HepG2 (cell line): Measurements from ENCODE around the gene THSD4. TPM values are rescaled to one million over a fixed set of nuclear protein-coding genes. Genes with fewer than 3 reads are reported as not detected.

Source experiments
- ATAC-seq: fragments of 200-7000 bp; cut with Tn5 transposase; 3 replicates; pipeline ENCODE4 v1.9.1; 2020; ENCODE audit warnings: mild to moderate bottlenecking, moderate library complexity
- BruUV-seq: library from RNA; stranded (reverse); fragments of 400-500 nt; replicated peaks from 2 replicates; lab custom pipeline; 2021; lab: Mats Ljungman, UMichigan
- CTCF ChIA-PET: fragments of 300-600 bp; formaldehyde crosslinking; extraction: SDS; loops from one replicate; lab custom pipeline; 2021; ENCODE audit warnings: low total read pairs, inconsistent platforms, low intra/inter-chr PET ratio; lab: Yijun Ruan, JAX
- POLR2A ChIA-PET: fragments of 350-600 bp; sonication (Branson Sonifier 250); formaldehyde crosslinking; loops from one replicate; lab custom pipeline; 2020; ENCODE audit warnings: antibody characterized with exemption, inconsistent platforms; lab: Yijun Ruan, JAX
- DNase-seq: peaks from one replicate; pipeline ENCODE4 v3.0.0-alpha.2; 2015; ENCODE audit warnings: low spot score
- FAIRE-seq: peaks from 3 replicates; lab custom pipeline; 2011; peaks lifted over from hg19 to GRCh38; lab: Jason Lieb, UNC
- H2AFZ ChIP-seq: one replicate; pipeline ENCODE4 v1.6.1; 2011; ENCODE audit warnings: low read length, inconsistent platforms
- H3K27ac ChIP-seq: fragments of 300-600 bp; 3 replicates; pipeline ENCODE4 v1.8.0; 2011; ENCODE audit warnings: mixed run types, mild to moderate bottlenecking, mixed read lengths, low read length, inconsistent platforms; ENCODE audit not compliant: insufficient read depth; ENCODE audit errors: extremely low read length
- H3K27me3 ChIP-seq, 2 experiments: fragments of 200-600 bp in 1 of 2; 2 replicates in 1 of 2; 3 replicates in 1 of 2; pipeline versions ENCODE4 v1.6.0 to v1.8.0; 2011; ENCODE audit warnings: low read length in 2 of 2, mild to moderate bottlenecking in 2 of 2, moderate library complexity in 2 of 2, inconsistent platforms in 1 of 2; ENCODE audit not compliant: insufficient read depth in 2 of 2, control insufficient read depth in 1 of 2
- H3K36me3 ChIP-seq, 2 experiments: fragments of 200-600 bp in 1 of 2; replicated peaks in 1 of 2; 2 replicates in 1 of 2; 3 replicates in 1 of 2; pipeline versions ENCODE4 v1.5.1 to v1.8.0; 2011; ENCODE audit warnings: low read length in 2 of 2, inconsistent platforms in 1 of 2; ENCODE audit not compliant: insufficient read depth in 2 of 2, control insufficient read depth in 1 of 2
- H3K4me1 ChIP-seq: 2 replicates; pipeline ENCODE4 v1.5.1; 2012; ENCODE audit warnings: low read length, inconsistent platforms; ENCODE audit not compliant: insufficient read depth
- H3K4me2 ChIP-seq: 2 replicates; pipeline ENCODE4 v1.6.0; 2011; ENCODE audit warnings: low read depth, low read length, inconsistent platforms
- H3K4me3 ChIP-seq, 3 experiments: fragments of 200-600 bp in 1 of 3; sonication (generic), shearing (Covaris generic) in 1 of 3; replicated peaks in 1 of 3; 2 replicates each; pipeline ENCODE4 v1.5.1; 2011 to 2016; ENCODE audit warnings: low read length in 3 of 3, inconsistent platforms in 2 of 3, low read depth in 2 of 3, mild to moderate bottlenecking in 2 of 3, control low read depth in 1 of 3, mixed read lengths in 1 of 3; ENCODE audit not compliant: insufficient read depth in 1 of 3
- H3K79me2 ChIP-seq: one replicate; pipeline ENCODE4 v1.6.1; 2011; ENCODE audit warnings: low read length, inconsistent platforms; ENCODE audit not compliant: insufficient read depth
- H3K9ac ChIP-seq: 2 replicates; pipeline ENCODE4 v1.6.0; 2011; ENCODE audit warnings: mild to moderate bottlenecking, low read depth, low read length, inconsistent platforms; ENCODE audit not compliant: insufficient read depth
- H3K9me3 ChIP-seq: 2 replicates; pipeline ENCODE4 v1.5.1; 2012; ENCODE audit warnings: mild to moderate bottlenecking, low read length
- H4K20me1 ChIP-seq: 2 replicates; pipeline ENCODE4 v1.6.0; 2011; ENCODE audit warnings: inconsistent platforms, mild to moderate bottlenecking, low read length, moderate library complexity; ENCODE audit not compliant: insufficient read depth
- HDAC2 ChIP-seq: sonication (generic); formaldehyde crosslinking; IDR thresholded peaks from 2 replicates; pipeline ENCODE4 v1.4.0; 2020; ENCODE audit warnings: missing genetic modification reagents
- HOXA9 ChIP-seq: sonication (generic); formaldehyde crosslinking; IDR thresholded peaks from 2 replicates; pipeline ENCODE4 v1.8.1; 2022; ENCODE audit warnings: missing genetic modification reagents, mild to moderate bottlenecking, moderate library complexity, borderline replicate concordance
- IKZF4 ChIP-seq: sonication (generic); formaldehyde crosslinking; IDR thresholded peaks from 2 replicates; pipeline ENCODE4 v1.5.1; 2020; ENCODE audit warnings: borderline replicate concordance, mild to moderate bottlenecking, low read depth, missing genetic modification reagents; ENCODE audit errors: not compliant biosample characterization
- MAFK ChIP-seq, 2 experiments: IDR thresholded peaks in 1 of 2; conservative IDR thresholded peaks in 1 of 2; 2 replicates each; pipeline ENCODE4 v1.6.1; 2011; ENCODE audit warnings: improper control_type of control experiment in 2 of 2, low read length in 2 of 2
- PBX3 ChIP-seq: sonication (generic); formaldehyde crosslinking; IDR thresholded peaks from 2 replicates; pipeline ENCODE4 v1.8.1; 2023; ENCODE audit warnings: missing genetic modification reagents, inconsistent platforms, borderline replicate concordance
- SP2 ChIP-seq: sonication (generic); formaldehyde crosslinking; IDR thresholded peaks from 2 replicates; pipeline ENCODE4 v1.5.1; 2020; ENCODE audit warnings: mild to moderate bottlenecking, missing genetic modification reagents
- ZFX ChIP-seq: sonication (generic); formaldehyde crosslinking; IDR thresholded peaks from 2 replicates; pipeline ENCODE4 v1.4.0; 2020; ENCODE audit warnings: mild to moderate bottlenecking, low read depth, missing genetic modification reagents, moderate library complexity
- ZNF292 ChIP-seq: sonication (generic); formaldehyde crosslinking; IDR thresholded peaks from 2 replicates; pipeline ENCODE4 v1.8.1; 2022; ENCODE audit warnings: mild to moderate bottlenecking, low read depth, missing genetic modification reagents, borderline replicate concordance
- ZNF7 ChIP-seq: IDR thresholded peaks from 2 replicates; pipeline ENCODE4 v1.6.1; 2016; ENCODE audit warnings: missing biosample characterization, missing genetic modification reagents
- WGBS: methylation state at CpG from one replicate; pipeline ENCODE4 v1.1.6; 2017; ENCODE audit warnings: low lambda C conversion rate; 5-methylcytosine and 5-hydroxymethylcytosine counted together
- in situ Hi-C: cut with HindIII; loops from 2 replicates; pipeline ENCODE4 v1.10.0; 2017; ENCODE audit warnings: low pct_unique_long_range_greater_than_20kb; ENCODE audit not compliant: extremely low pct_ligation_motif_present
- intact Hi-C: fragments of 100-400 bp; cut with micrococcal nuclease; formaldehyde crosslinking; loops from one replicate; pipeline ENCODE4 v1.10.0; 2022; ENCODE audit not compliant: unreplicated experiment
- polyA plus RNA-seq, 8 experiments: library from polyadenylated mRNA; depleted of rRNA in 3 of 8; stranded (reverse) in 7 of 8; unstranded in 1 of 8; fragments of >200 nt; fragmentation: Illumina TruSeq in 4 of 8; extraction: Trizol in 4 of 8; gene quantifications; 2 replicates each; pipeline versions ENCODE4 v1.2.1 to v1.2.3, GENCODE V29; 2011 to 2016; ENCODE audit warnings: low read depth in 4 of 8, missing spikeins in 1 of 8, mixed read lengths in 1 of 8; ENCODE audit not compliant: insufficient read depth in 1 of 8
- total RNA-seq, 5 experiments: library from RNA; depleted of rRNA; stranded (reverse); fragments of >200 nt; fragmentation: Illumina TruSeq; extraction: Trizol; gene quantifications; 2 replicates each; pipeline ENCODE4 v1.2.3, GENCODE V29; 2016; ENCODE audit warnings: low read depth in 1 of 5

The THSD4 gene
- total and polyA plus RNA-seq, 2 of the 13 experiments (the other 11 are each of a cell fraction or from before 2014, with no cell fraction given): 0.07 to 0.21 TPM

- BruUV-seq: no TSS peak
- in situ Hi-C loops (no loop called here), intact Hi-C loops (no loop called here)
- no peak overlapping the region for H3K27ac ChIP-seq
- TF ChIP-seq ZFX (CRISPR knock-in tag) (no peak), HDAC2 (CRISPR knock-in tag) (no peak), ZNF292 (CRISPR knock-in tag) (no peak), MAFK (conservative IDR thresholded peaks at IDR 0.05 in 1 of 2, IDR thresholded peaks at IDR 0.05 in 1 of 2; ENCODE audit: low read length in 2 of 2) (no peak), SP2 (CRISPR knock-in tag) (no peak), IKZF4 (no peak), PBX3 (no peak), HOXA9 (CRISPR knock-in tag) (no peak), ZNF7 (CRISPR knock-in tag) (no peak)
- 55% methylated on average over 3 of the region's 3 CpGs for WGBS
- DNase-seq: no peak
- H3K36me3 ChIP-seq: no peaks in the 10 kb centered on the region
- ChIA-PET CTCF (no interaction called here), POLR2A (no interaction called here)
- no peaks in the 10 kb centered on the region for H3K9me3 ChIP-seq
- H3K9ac ChIP-seq: no peak overlapping the region
- H3K79me2 ChIP-seq: no peaks in the 10 kb centered on the region
- no peaks in the 10 kb centered on the region for H3K4me1 ChIP-seq
- no peak overlapping the region for H3K4me3 ChIP-seq
- H3K27me3 ChIP-seq: no peaks in the 10 kb centered on the region
- no peak for FAIRE-seq
- no peak overlapping the region for H3K4me2 ChIP-seq
- H4K20me1 ChIP-seq: no peaks in the 10 kb centered on the region
- no peak for ATAC-seq
- no peak overlapping the region for H2AFZ ChIP-seq
Observed at GRCh38 chr15:71375934-71376333, 260.7 kb downstream of the THSD4 start.
